ENCODE measurements around the gene AUTS2.

Gene AUTS2

GRCh38 chr7:69812756-69813155 lies 214.5 kb downstream of the AUTS2 start:
- no peak overlapping the region for H3K4me3 ChIP-seq (ENCODE audit: low read depth, low read length)
- in situ Hi-C loops (cut with HindIII; ENCODE audit: low sequenced_read_pairs) = no loop called here
- TF ChIP-seq, protein P1, sequence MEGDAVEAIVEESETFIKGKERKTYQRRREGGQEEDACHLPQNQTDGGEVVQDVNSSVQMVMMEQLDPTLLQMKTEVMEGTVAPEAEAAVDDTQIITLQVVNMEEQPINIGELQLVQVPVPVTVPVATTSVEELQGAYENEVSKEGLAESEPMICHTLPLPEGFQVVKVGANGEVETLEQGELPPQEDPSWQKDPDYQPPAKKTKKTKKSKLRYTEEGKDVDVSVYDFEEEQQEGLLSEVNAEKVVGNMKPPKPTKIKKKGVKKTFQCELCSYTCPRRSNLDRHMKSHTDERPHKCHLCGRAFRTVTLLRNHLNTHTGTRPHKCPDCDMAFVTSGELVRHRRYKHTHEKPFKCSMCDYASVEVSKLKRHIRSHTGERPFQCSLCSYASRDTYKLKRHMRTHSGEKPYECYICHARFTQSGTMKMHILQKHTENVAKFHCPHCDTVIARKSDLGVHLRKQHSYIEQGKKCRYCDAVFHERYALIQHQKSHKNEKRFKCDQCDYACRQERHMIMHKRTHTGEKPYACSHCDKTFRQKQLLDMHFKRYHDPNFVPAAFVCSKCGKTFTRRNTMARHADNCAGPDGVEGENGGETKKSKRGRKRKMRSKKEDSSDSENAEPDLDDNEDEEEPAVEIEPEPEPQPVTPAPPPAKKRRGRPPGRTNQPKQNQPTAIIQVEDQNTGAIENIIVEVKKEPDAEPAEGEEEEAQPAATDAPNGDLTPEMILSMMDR (IDR thresholded peaks at IDR 0.05; ENCODE audit: low read depth, low read length, missing control alignments) = no peak
- DNase-seq (ENCODE audit: low read depth) = no peak

DNA sequence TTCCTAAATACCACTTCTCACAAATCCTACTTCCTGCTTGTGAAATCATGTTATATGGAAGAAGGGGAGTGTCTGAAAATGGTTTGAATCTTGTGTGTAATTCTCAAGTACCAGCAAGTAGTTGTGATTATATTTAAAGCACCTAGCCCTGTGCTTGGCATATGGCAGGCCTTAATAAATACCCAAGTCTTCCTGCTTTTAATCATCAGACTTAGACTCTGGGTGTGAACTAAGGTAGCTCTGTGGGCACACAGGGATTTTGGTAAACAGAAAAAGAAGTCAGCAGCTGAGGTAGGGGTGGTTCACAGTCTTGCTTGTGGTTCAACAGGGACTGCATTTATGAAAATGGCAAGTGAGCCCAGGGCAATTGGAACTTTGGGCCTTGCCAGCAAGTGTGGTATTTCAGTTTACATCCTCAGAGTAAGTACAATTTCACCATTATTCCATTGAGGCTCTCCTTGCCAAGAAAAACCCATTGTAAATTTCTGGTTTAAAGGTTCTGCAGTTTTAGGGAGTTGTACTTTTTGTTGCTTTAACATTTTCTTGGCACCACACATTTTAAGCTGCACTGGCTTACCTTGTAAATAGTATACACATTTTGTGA lies 215.5 kb downstream of the AUTS2 start:
- DNase-seq (ENCODE audit: low read depth) = no peak
- TF ChIP-seq, protein P1 (IDR thresholded peaks at IDR 0.05; ENCODE audit: low read depth, low read length, missing control alignments) = no peak
- in situ Hi-C loops (cut with HindIII; ENCODE audit: low sequenced_read_pairs) = no loop called here
- H3K4me3 ChIP-seq (ENCODE audit: low read depth, low read length) = no peak overlapping the region

DNA sequence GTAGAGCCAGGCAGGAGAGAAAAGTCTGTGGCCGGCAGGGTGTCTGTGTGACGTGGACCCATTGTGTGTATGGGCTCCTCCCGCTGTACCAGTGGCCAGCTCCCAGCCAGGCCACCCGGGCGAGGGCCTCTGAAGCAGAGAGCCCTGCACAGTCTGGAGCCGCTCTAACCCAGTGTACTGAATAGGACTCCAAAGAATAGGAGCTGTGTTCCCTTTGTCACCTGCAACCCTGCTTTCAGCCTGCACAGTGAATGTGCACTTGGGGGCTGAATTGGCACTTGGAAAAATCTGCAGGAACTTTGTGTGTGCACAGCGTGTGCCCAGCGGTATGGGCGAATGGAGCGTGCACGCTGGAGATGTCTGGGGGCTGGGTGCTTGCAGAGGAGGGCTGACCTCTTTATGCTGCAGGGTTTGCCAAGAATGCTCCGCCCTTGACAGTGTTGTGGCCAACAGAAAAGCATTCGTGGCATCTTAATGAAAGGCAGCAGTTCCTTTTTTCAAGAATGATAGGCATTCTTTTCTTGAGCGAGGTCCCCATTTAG lies 216.2 kb downstream of the AUTS2 start:
- no peak for DNase-seq (ENCODE audit: low read depth)
- no peak overlapping the region for H3K4me3 ChIP-seq (ENCODE audit: low read depth, low read length)
- TF ChIP-seq, protein P1 (IDR thresholded peaks at IDR 0.05; ENCODE audit: low read depth, low read length, missing control alignments) = no peak
- in situ Hi-C loops (cut with HindIII; ENCODE audit: low sequenced_read_pairs) = no loop called here

DNA sequence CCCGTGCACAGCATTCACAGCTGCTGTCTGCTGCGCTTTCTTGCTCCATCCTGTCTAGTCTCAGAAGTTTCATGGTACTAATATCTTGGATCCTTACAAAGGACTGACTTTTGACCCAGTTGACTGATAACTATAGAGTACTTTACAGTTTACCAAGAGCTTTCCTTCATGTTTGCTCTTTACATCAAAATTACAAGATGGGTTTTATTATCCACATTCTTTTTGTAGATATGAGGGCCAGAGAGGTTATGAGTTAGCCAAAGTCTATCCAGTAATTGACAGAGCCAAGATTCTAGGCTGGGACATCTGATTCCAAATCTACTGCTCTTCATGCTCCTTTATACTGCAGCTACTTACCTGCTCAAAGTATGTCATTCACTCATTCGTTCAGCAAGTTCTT lies 218.2 kb downstream of the AUTS2 start:
- H3K4me3 ChIP-seq (ENCODE audit: low read depth, low read length) = no peak overlapping the region
- in situ Hi-C loops (cut with HindIII; ENCODE audit: low sequenced_read_pairs) = no loop called here
- TF ChIP-seq, protein P1 (IDR thresholded peaks at IDR 0.05; ENCODE audit: low read depth, low read length, missing control alignments) = no peak
- DNase-seq (ENCODE audit: low read depth) = no peak

- TF ChIP-seq, protein P1 (IDR thresholded peaks at IDR 0.05; ENCODE audit: low read depth, low read length, missing control alignments) = no peak
- in situ Hi-C loops (cut with HindIII; ENCODE audit: low sequenced_read_pairs) = no loop called here
- DNase-seq (ENCODE audit: low read depth) = no peak
- H3K4me3 ChIP-seq (ENCODE audit: low read depth, low read length) = no peak overlapping the region
These were observed 218.8 kb downstream of the AUTS2 start for GRCh38 chr7:69817121-69817520.

- no peak overlapping the region for H3K4me3 ChIP-seq (ENCODE audit: low read depth, low read length)
- no peak for DNase-seq (ENCODE audit: low read depth)
- in situ Hi-C loops (cut with HindIII; ENCODE audit: low sequenced_read_pairs) = no loop called here
- TF ChIP-seq, protein P1 (IDR thresholded peaks at IDR 0.05; ENCODE audit: low read depth, low read length, missing control alignments) = no peak
These were observed 219.8 kb downstream of the AUTS2 start for GRCh38 chr7:69817841-69818635.
